ENCODE results near the gene FBL. TPM values are rescaled to one million over a fixed set of nuclear protein-coding genes. Genes with fewer than 3 reads are reported as not detected.

FBL gene
- total and polyA plus RNA-seq, 2 of the 8 experiments (the other 6 are each of a cell fraction or from before 2014, with no cell fraction given): 790 to 1,361 TPM

GRCh38 chr19:39810424-39810823 is 35.8 kb downstream of the FBL start:
- Histone ChIP-seq H3K4me3 (ENCODE audit: extremely low read depth in 1 of 4, insufficient read depth in 2 of 4, low read depth in 3 of 4, low read length in 4 of 4) (no peak overlapping the region), H3K9ac (replicated peaks in 1 of 4; ENCODE audit: extremely low read depth in 1 of 4, low read depth in 3 of 4, low read length in 3 of 4) (no peak overlapping the region), H2BK5ac (ENCODE audit: low read depth, low read length) (no peak overlapping the region), H3K79me1 (ENCODE audit: low read depth, low read length) (no peaks in the 10 kb centered on the region), H2BK120ac (replicated peaks; ENCODE audit: low read depth, low read length) (no peak overlapping the region), H3K79me2 (ENCODE audit: control insufficient read depth in 1 of 2, insufficient read depth in 2 of 2, low read length in 2 of 2) (no peaks in the 10 kb centered on the region), H4K91ac (replicated peaks; ENCODE audit: insufficient read length, low read length) (no peak overlapping the region), H3K27me3 (replicated peaks in 1 of 4; ENCODE audit: control insufficient read depth in 3 of 4, extremely low read depth in 1 of 4, insufficient read depth in 3 of 4, low read length in 3 of 4) (no peaks in the 10 kb centered on the region), H3K4ac (replicated peaks; ENCODE audit: insufficient read length, low read depth, low read length) (no peak overlapping the region), H3K4me2 (ENCODE audit: insufficient read depth in 1 of 2, low read depth in 2 of 2, low read length in 2 of 2) (no peak overlapping the region), H3K14ac (ENCODE audit: insufficient read length) (no peak overlapping the region), H3K36me3 (ENCODE audit: control insufficient read depth in 2 of 4, insufficient read depth in 4 of 4, low read length in 3 of 4) (no peaks in the 10 kb centered on the region), H2AK5ac (ENCODE audit: low read depth, low read length) (no peak overlapping the region), H2BK20ac (ENCODE audit: low read length) (no peak overlapping the region), H3K18ac (ENCODE audit: extremely low read depth, low read length) (no peak overlapping the region), H4K20me1 (replicated peaks in 1 of 2; ENCODE audit: control insufficient read depth in 1 of 2, insufficient read depth in 2 of 2, low read length in 2 of 2) (peaks cover 0 to 3% of the 10 kb centered on the region in 2 experiments), H3K56ac (replicated peaks; ENCODE audit: insufficient read length, low read depth, low read length) (no peak overlapping the region), H2BK15ac (ENCODE audit: low read length) (no peak overlapping the region), H3K4me1 (replicated peaks in 1 of 4; ENCODE audit: control insufficient read depth in 3 of 4, insufficient read depth in 4 of 4, low read length in 3 of 4) (no peaks in the 10 kb centered on the region), H2AFZ (ENCODE audit: low read length) (no peak overlapping the region), H3K23me2 (ENCODE audit: low read depth, low read length) (no peaks in the 10 kb centered on the region; the same call in 1 of the 2 replicates), H2BK12ac (ENCODE audit: low read depth, low read length) (no peak overlapping the region), H4K8ac (ENCODE audit: extremely low read depth, insufficient read depth, low read length) (no peak overlapping the region), H3K23ac (ENCODE audit: insufficient read length) (no peak overlapping the region), H3K9me3 (ENCODE audit: insufficient read depth in 2 of 2, low read depth in 1 of 2, low read length in 1 of 2) (0 out of 4 replicates have a peak, but pooled peaks cover 0 to 3% of the 10 kb centered on the region in 2 experiments), H4K5ac (ENCODE audit: insufficient read length, low read depth, low read length) (no peak overlapping the region), H3K27ac (ENCODE audit: low read depth, low read length) (no peak overlapping the region)
- 92% methylated on average over 4 of the region's 4 CpGs; no CpG with 5 or more reads in 1 of the 2 experiments for WGBS, 2 experiments (ENCODE audit: extremely low coverage in 1 of 2, insufficient coverage in 1 of 2, insufficient read length in 1 of 2, insufficient replicate concordance in 2 of 2, low coverage in 1 of 2, low lambda C conversion rate in 2 of 2, missing lambda C conversion rate in 1 of 2)
- POLR2A ChIA-PET (ENCODE audit: partially characterized antibody): no interaction called here
- FAIRE-seq (no peak), DNase-seq (ENCODE audit: low read depth in 1 of 2, low spot score in 2 of 2) (no peak)
- CTCF ChIA-PET (ENCODE audit: partially characterized antibody): interaction anchor here (1.1 to 10.5 kb wide), 3 partner anchors 9 to 33 kb away, joined by 3 to 75 read pairs (median 12); no protein-coding TSS in a partner anchor
- TF ChIP-seq GABPA (IDR thresholded peaks at IDR 0.05; ENCODE audit: borderline replicate concordance, insufficient read depth, low read length) (no peak), NRF1 (IDR thresholded peaks at IDR 0.05; ENCODE audit: low read depth, low read length) (no peak), SAP30 (IDR thresholded peaks at IDR 0.05; ENCODE audit: insufficient read depth, insufficient replicate concordance, low read length) (no peak), CEBPB (IDR thresholded peaks at IDR 0.05; ENCODE audit: low read depth, low read length) (no peak), MAFK (IDR thresholded peaks at IDR 0.05; ENCODE audit: low read depth, low read length) (no peak), ASH2L (IDR thresholded peaks at IDR 0.05; ENCODE audit: low read length) (no peak), ZNF274 (IDR thresholded peaks at IDR 0.05; ENCODE audit: borderline replicate concordance, extremely low read depth, low read length) (no peak), PHF8 (conservative IDR thresholded peaks at IDR 0.05; ENCODE audit: low read depth, low read length) (no peak), GTF2F1 (IDR thresholded peaks at IDR 0.05; ENCODE audit: borderline replicate concordance, low read depth, low read length) (no peak), SP4 (IDR thresholded peaks at IDR 0.05; ENCODE audit: low read length) (no peak), RAD21 (IDR thresholded peaks at IDR 0.05 in 1 of 2, conservative IDR thresholded peaks at IDR 0.05 in 1 of 2; ENCODE audit: low read depth in 2 of 2, low read length in 2 of 2) (no peak), BRCA1 (IDR thresholded peaks at IDR 0.05; ENCODE audit: low read depth, low read length) (no peak), RFX5 (IDR thresholded peaks at IDR 0.05; ENCODE audit: borderline replicate concordance, low read depth, low read length) (no peak), POLR2A (IDR thresholded peaks at IDR 0.05; ENCODE audit: control extremely low read depth in 1 of 2, low read depth in 2 of 2, low read length in 2 of 2) (no peak), JUND (IDR thresholded peaks at IDR 0.05; ENCODE audit: low read length) (no peak)
